Activated CD8-positive, alpha-beta T cell treated with anti-CD3 and anti-CD28 coated beads for 36 hours (primary cell): ENCODE data around the gene EMX1. TPM values are rescaled to one million over a fixed set of nuclear protein-coding genes. Genes with fewer than 3 reads are reported as not detected.

Experiments
- ATAC-seq: fragments of 200-7000 bp; cut with Tn5 transposase; one replicate; pipeline ENCODE4 v1.10.0; 2021; ENCODE audit warnings: mild to moderate bottlenecking, moderate library complexity
- CTCF ChIA-PET: fragments of 350-600 bp; sonication (Branson Sonifier 250); formaldehyde crosslinking; loops from one replicate; lab custom pipeline; 2021; ENCODE audit warnings: antibody characterized with exemption; lab: Charles Lee
- POLR2A ChIA-PET: fragments of 350-600 bp; sonication (Branson Sonifier 250); formaldehyde crosslinking; loops from one replicate; lab custom pipeline; 2021; ENCODE audit warnings: antibody characterized with exemption; lab: Charles Lee
- DNase-seq: peaks from one replicate; pipeline ENCODE4 v3.0.0-alpha.2; 2020
- H3K27ac Mint-ChIP-seq: one replicate; pipeline ENCODE4 v1.8.0; 2021; ENCODE audit warnings: mild to moderate bottlenecking, mixed read lengths
- H3K27me3 Mint-ChIP-seq: one replicate; pipeline ENCODE4 v1.8.0; 2021; ENCODE audit warnings: mixed read lengths
- H3K36me3 Mint-ChIP-seq: one replicate; pipeline ENCODE4 v1.8.0; 2021; ENCODE audit warnings: low read depth, mixed read lengths
- H3K4me1 Mint-ChIP-seq: one replicate; pipeline ENCODE4 v1.8.0; 2021; ENCODE audit warnings: low read depth, mixed read lengths
- H3K4me3 Mint-ChIP-seq: one replicate; pipeline ENCODE4 v1.8.0; 2021; ENCODE audit warnings: mild to moderate bottlenecking, moderate library complexity, mixed read lengths
- H3K9me3 Mint-ChIP-seq: one replicate; pipeline ENCODE4 v1.8.0; 2021; ENCODE audit warnings: mixed read lengths
- CTCF ChIP-seq: fragments of 200-600 bp; IDR thresholded peaks from one replicate; pipeline ENCODE4 v1.8.0; 2022; ENCODE audit warnings: antibody characterized with exemption, mild to moderate bottlenecking
- intact Hi-C: fragments of 100-400 bp; cut with micrococcal nuclease; formaldehyde crosslinking; loops from one replicate; pipeline ENCODE4 v1.10.0; 2022
- total RNA-seq, 2 experiments: library from RNA; stranded (reverse); gene quantifications; one replicate each; pipeline ENCODE4 v1.2.3, GENCODE V29; 2021

Gene EMX1
- total RNA-seq, 2 experiments from 2014 or later = not detected

GRCh38 chr2:72980535-72981217, 63.4 kb downstream of the EMX1 start:
- POLR2A ChIA-PET = interaction anchor here (0.8 kb wide), 1 partner anchor 10 kb away, joined by 3 read pairs; no protein-coding TSS in a partner anchor
- TF ChIP-seq CTCF = no peak
- CTCF ChIA-PET = interaction anchor here (1.2 to 2.2 kb wide), 4 partner anchors 11 to 93 kb away, joined by 3 to 9 read pairs (median 4); partner anchors contain the start of gene SPR
- Mint-ChIP-seq H3K4me1 (no peaks in the 10 kb centered on the region), H3K9me3 (no peaks in the 10 kb centered on the region), H3K36me3 (no peaks in the 10 kb centered on the region), H3K27ac (no peak overlapping the region), H3K27me3 (no peaks in the 10 kb centered on the region), H3K4me3 (no peak overlapping the region)
- DNase-seq (no peak), ATAC-seq (no peak)
- intact Hi-C loops = no loop called here

GRCh38 chr2:72981536-72981935, 64.2 kb downstream of the EMX1 start:
- intact Hi-C loops = no loop called here
- ATAC-seq = no peak
- no peaks in the 10 kb centered on the region for H3K4me1 Mint-ChIP-seq
- H3K4me3 Mint-ChIP-seq = no peak overlapping the region
- H3K9me3 Mint-ChIP-seq = no peaks in the 10 kb centered on the region
- no peaks in the 10 kb centered on the region for H3K27me3 Mint-ChIP-seq
- CTCF ChIA-PET = interaction anchor here (0.9 to 2.2 kb wide), 4 partner anchors 8 to 94 kb away, joined by 3 to 9 read pairs (median 5); partner anchors contain the start of gene SPR
- no peak for DNase-seq
- POLR2A ChIA-PET = no interaction called here
- no peaks in the 10 kb centered on the region for H3K36me3 Mint-ChIP-seq
- no peak overlapping the region for H3K27ac Mint-ChIP-seq
- no peak for TF ChIP-seq CTCF

GRCh38 chr2:72982219-72982618, 64.9 kb downstream of the EMX1 start:
- H3K9me3 Mint-ChIP-seq = no peaks in the 10 kb centered on the region
- no peaks in the 10 kb centered on the region for H3K4me1 Mint-ChIP-seq
- H3K36me3 Mint-ChIP-seq = no peaks in the 10 kb centered on the region
- H3K27me3 Mint-ChIP-seq = no peaks in the 10 kb centered on the region
- H3K4me3 Mint-ChIP-seq = no peak overlapping the region
- DNase-seq (no peak), ATAC-seq (no peak)
- ChIA-PET CTCF (interaction anchor here (0.9 to 2.2 kb wide), 3 partner anchors 8 to 89 kb away, joined by 3 to 9 read pairs (median 6); no protein-coding TSS in a partner anchor), POLR2A (no interaction called here)
- TF ChIP-seq CTCF = no peak
- intact Hi-C loops = no loop called here
- H3K27ac Mint-ChIP-seq = no peak overlapping the region

- Mint-ChIP-seq H3K36me3 (no peaks in the 10 kb centered on the region), H3K4me3 (no peak overlapping the region), H3K9me3 (no peaks in the 10 kb centered on the region), H3K27me3 (no peaks in the 10 kb centered on the region), H3K4me1 (no peaks in the 10 kb centered on the region), H3K27ac (no peak overlapping the region)
- DNase-seq (no peak), ATAC-seq (no peak)
- TF ChIP-seq CTCF = no peak
- intact Hi-C loops = no loop called here
- ChIA-PET POLR2A (no interaction called here), CTCF (interaction anchor here (1.0 to 3.6 kb wide), 4 partner anchors 9 to 194 kb away, joined by 3 to 16 read pairs (median 6); no protein-coding TSS in a partner anchor)
These were observed 65.6 kb downstream of the EMX1 start for GRCh38 chr2:72982781-72983499.
